Gastroesophageal sphincter (tissue), 3 donors: Measurements from ENCODE around the gene DENND2C.

Experiments
- POLR2A ChIP-seq, 2 donors: fragments of 450-650 bp; IDR thresholded peaks; one replicate each; pipeline ENCODE4 v1.6.1; 2017; ENCODE audit warnings: antibody characterized with exemption in 2 of 2, mild to moderate bottlenecking in 2 of 2, moderate library complexity in 1 of 2
- POLR2AphosphoS5 ChIP-seq: sonication (generic); formaldehyde crosslinking; IDR thresholded peaks from one replicate; pipeline ENCODE4 v1.6.1; 2017; ENCODE audit warnings: antibody characterized with exemption
- TF ChIP-seq, protein P1 (sequence below), 4 experiments: fragments of 200-600 bp in 2 of 4; fragments of 450-650 bp in 2 of 4; sonication (generic) in 1 of 4; IDR thresholded peaks; one replicate each; pipeline ENCODE4 v1.5.1; 2017 to 2019; ENCODE audit warnings: antibody characterized with exemption in 4 of 4, mild to moderate bottlenecking in 2 of 4, moderate library complexity in 2 of 4

DNA sequence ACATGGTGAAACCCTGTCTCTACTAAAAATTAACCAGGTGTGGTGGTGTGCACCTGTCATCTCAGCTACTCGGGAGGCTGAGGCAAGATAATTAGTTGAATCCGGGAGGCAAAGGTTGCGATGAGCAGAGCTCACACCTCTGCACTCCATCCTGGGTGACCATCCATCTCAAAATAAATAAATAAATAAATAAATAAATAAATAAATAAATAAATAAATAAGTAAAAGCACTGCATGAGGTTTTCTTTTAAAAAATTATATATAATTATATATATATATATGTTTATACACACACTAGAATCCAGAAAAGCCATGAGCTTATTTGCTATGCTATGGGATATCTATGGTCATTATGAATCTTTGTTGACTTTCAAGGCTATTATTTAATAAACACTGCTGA is 23.1 kb upstream of the DENND2C start:
- TF ChIP-seq, protein P1, sequence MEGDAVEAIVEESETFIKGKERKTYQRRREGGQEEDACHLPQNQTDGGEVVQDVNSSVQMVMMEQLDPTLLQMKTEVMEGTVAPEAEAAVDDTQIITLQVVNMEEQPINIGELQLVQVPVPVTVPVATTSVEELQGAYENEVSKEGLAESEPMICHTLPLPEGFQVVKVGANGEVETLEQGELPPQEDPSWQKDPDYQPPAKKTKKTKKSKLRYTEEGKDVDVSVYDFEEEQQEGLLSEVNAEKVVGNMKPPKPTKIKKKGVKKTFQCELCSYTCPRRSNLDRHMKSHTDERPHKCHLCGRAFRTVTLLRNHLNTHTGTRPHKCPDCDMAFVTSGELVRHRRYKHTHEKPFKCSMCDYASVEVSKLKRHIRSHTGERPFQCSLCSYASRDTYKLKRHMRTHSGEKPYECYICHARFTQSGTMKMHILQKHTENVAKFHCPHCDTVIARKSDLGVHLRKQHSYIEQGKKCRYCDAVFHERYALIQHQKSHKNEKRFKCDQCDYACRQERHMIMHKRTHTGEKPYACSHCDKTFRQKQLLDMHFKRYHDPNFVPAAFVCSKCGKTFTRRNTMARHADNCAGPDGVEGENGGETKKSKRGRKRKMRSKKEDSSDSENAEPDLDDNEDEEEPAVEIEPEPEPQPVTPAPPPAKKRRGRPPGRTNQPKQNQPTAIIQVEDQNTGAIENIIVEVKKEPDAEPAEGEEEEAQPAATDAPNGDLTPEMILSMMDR (IDR thresholded peaks at IDR 0.05): no peak
- TF ChIP-seq POLR2A (IDR thresholded peaks at IDR 0.05) (no peak), POLR2AphosphoS5 (no peak)
